H1 (cell line): ENCODE measurements around the gene PRPF40B. TPM values are rescaled to one million over a fixed set of nuclear protein-coding genes. Genes with fewer than 3 reads are reported as not detected.
A peak's percentile ranks its signal among the peaks of the same experiment; 100 is the strongest.

Experiments
- CTCF ChIP-seq, 3 experiments: IDR thresholded peaks; 1 replicate in 2 of 3; 2 replicates in 1 of 3; pipeline versions ENCODE4 v1.5.1 to v1.6.1; 2011; ENCODE audit warnings: low read length in 3 of 3, mild to moderate bottlenecking in 3 of 3, inconsistent platforms in 2 of 3, low read depth in 1 of 3, moderate library complexity in 1 of 3; ENCODE audit not compliant: insufficient read depth in 1 of 3; ENCODE audit errors: control extremely low read depth in 1 of 3
- TEAD4 ChIP-seq: IDR thresholded peaks from 2 replicates; pipeline ENCODE4 v1.6.1; 2012; ENCODE audit warnings: low read depth, low read length, inconsistent platforms, mixed read lengths
- polyA plus RNA-seq, 7 experiments: library from polyadenylated mRNA; depleted of rRNA in 3 of 7; stranded (reverse) in 5 of 7; unstranded in 2 of 7; fragments of >200 nt in 5 of 7; fragments of 200-250 nt in 2 of 7; gene quantifications; 1 replicate in 5 of 7; 2 replicates in 1 of 7; 4 replicates in 1 of 7; pipeline versions ENCODE4 v1.2.1 to v1.2.3, GENCODE V29; 2011 to 2013; ENCODE audit warnings: missing spikeins in 2 of 7, mixed read lengths in 2 of 7
- total RNA-seq: library from RNA; stranded (reverse); fragmentation: NEBNext Ultra II Directional; extraction: Animal tissue kit (Norgen Biotek cat#: 25700); gene quantifications from 2 replicates; pipeline ENCODE4 v1.2.1, GENCODE V29; 2021

PRPF40B gene
- total and polyA plus RNA-seq, 2 of the 8 experiments (the other 6 are each of a cell fraction or from before 2014, with no cell fraction given): 14.4 to 24.4 TPM

GRCh38 chr12:49631336-49631907 is 8.1 kb downstream of the PRPF40B start (continued):
- peak; percentile 22 to 47 (median 32); a peak in 3 of 4 replicates for TF ChIP-seq CTCF (IDR thresholded peaks at IDR 0.05; ENCODE audit: control extremely low read depth in 1 of 3, insufficient read depth in 1 of 3, low read depth in 1 of 3, low read length in 3 of 3)
- TF ChIP-seq TEAD4: no peak
